NOMO-1 treated with dmso at 0.1 percent for 144 hours (cell line): ENCODE data around the gene INS.

Experiments used
- DNase-seq: peaks from one replicate; lab custom pipeline; 2025; ENCODE audit not compliant: unreplicated experiment; lab: John Stamatoyannopoulos, UW

Gene INS

GRCh38 chr11:2149864-2150847, 10.9 kb downstream of the INS start:
- DNase-seq = no peak

GRCh38 chr11:2149460-2149859, 11.5 kb downstream of the INS start:
- no peak for DNase-seq

GRCh38 chr11:2148595-2148994, 12.4 kb downstream of the INS start:
- no peak for DNase-seq

- DNase-seq = no peak
Measured at GRCh38 chr11:2147391-2147790, 13.6 kb downstream of the INS start.

GRCh38 chr11:2146051-2146450, 15.0 kb downstream of the INS start:
- DNase-seq = no peak

GRCh38 chr11:2144544-2145248, 16.3 kb downstream of the INS start:
- DNase-seq = no peak

- DNase-seq = no peak
Measured at GRCh38 chr11:2143799-2144543, 17.0 kb downstream of the INS start.

- no peak for DNase-seq
Measured at GRCh38 chr11:2143477-2143798, 17.6 kb downstream of the INS start.

- no peak for DNase-seq
Measured at GRCh38 chr11:2142762-2143202, 18.2 kb downstream of the INS start.

- DNase-seq = no peak
Measured at GRCh38 chr11:2142300-2142759, 18.7 kb downstream of the INS start.

- DNase-seq = no peak
Measured at GRCh38 chr11:2140411-2141400, 20.3 kb downstream of the INS start.

GRCh38 chr11:2139621-2140337, 21.2 kb downstream of the INS start:
- DNase-seq = no peak

- DNase-seq = no peak
Measured at GRCh38 chr11:2139123-2139521, 21.9 kb downstream of the INS start, which contains the start of gene IGF2. Gene IGF2, minus strand, starts transcription at chr11:2139389. Its CDS starts 3,866 bp downstream, at chr11:2135523.

- DNase-seq = no peak
Measured at GRCh38 chr11:2138431-2139122, 22.4 kb downstream of the INS start.

- DNase-seq = no peak
Measured at GRCh38 chr11:2138068-2138430, 23.0 kb downstream of the INS start.

GRCh38 chr11:2137202-2138067, 23.6 kb downstream of the INS start:
- DNase-seq = no peak

- DNase-seq = no peak
Measured at GRCh38 chr11:2136952-2137201, 24.1 kb downstream of the INS start.

GRCh38 chr11:2136209-2136951, 24.6 kb downstream of the INS start:
- no peak for DNase-seq
